Measurements from ENCODE around the gene CNKSR2. TPM values are rescaled to one million over a fixed set of nuclear protein-coding genes. Genes with fewer than 3 reads are reported as not detected.

CNKSR2 gene
- total and polyA plus RNA-seq, 4 donors = 0.55 to 3.3 (median 2.0) TPM

DNA sequence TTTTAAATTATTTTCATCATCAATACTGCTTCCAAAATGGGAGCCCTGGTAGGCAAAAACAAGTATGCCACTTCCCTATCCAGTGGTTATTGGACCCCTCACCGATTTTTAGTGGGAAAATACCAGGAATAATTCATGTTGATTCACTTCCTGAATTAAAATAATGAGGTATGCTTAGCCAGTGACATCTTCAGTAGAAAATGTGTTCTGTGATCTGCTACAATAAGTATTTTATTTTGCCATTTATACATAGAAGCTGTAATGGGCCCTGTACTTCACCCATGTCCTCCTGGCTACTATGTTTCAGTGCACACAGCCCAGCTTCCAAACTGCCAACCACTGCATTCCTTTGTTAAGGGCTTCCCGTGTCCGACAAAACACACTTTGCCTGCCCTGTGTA, 324.9 kb downstream of the CNKSR2 start:
- Histone ChIP-seq H3K27ac (ENCODE audit: low read depth in 1 of 2, low read length in 2 of 2) (no peak overlapping the region), H3K4me1 (ENCODE audit: control insufficient read depth in 4 of 4, insufficient read depth in 4 of 4, low read length in 3 of 4) (peaks cover 0 to 11% (median 6%) of the 10 kb centered on the region in 4 donors), H3K36me3 (ENCODE audit: control insufficient read depth in 4 of 4, insufficient read depth in 3 of 4, low read depth in 1 of 4, low read length in 3 of 4) (no peaks in the 10 kb centered on the region), H3K27me3 (ENCODE audit: control insufficient read depth in 4 of 4, insufficient read depth in 4 of 4, low read length in 3 of 4) (no peaks in the 10 kb centered on the region), H3K4me3 (ENCODE audit: low read depth in 1 of 3, low read length in 3 of 3) (no peak overlapping the region), H3K9me3 (ENCODE audit: control insufficient read depth in 4 of 4, low read length in 3 of 4) (no peaks in the 10 kb centered on the region), H3K9ac (ENCODE audit: low read depth in 1 of 2, low read length in 2 of 2) (no peak overlapping the region)
- WGBS = 81% methylated on average over 3 of the region's 3 CpGs
- TF ChIP-seq JUND (IDR thresholded peaks at IDR 0.05) (no peak), ATF3 (IDR thresholded peaks at IDR 0.05) (no peak), YY1 (IDR thresholded peaks at IDR 0.05) (no peak), FOXA2 (IDR thresholded peaks at IDR 0.05) (no peak), RAD21 (IDR thresholded peaks at IDR 0.05) (no peak), EGR1 (IDR thresholded peaks at IDR 0.05; ENCODE audit: low read depth in 2 of 2) (no peak), NR2F2 (IDR thresholded peaks at IDR 0.05) (no peak), REST (IDR thresholded peaks at IDR 0.05) (no peak), HNF4G (IDR thresholded peaks at IDR 0.05) (no peak)
- no peak for DNase-seq (ENCODE audit: low spot score)

GRCh38 chrX:21700275-21700674, 326.1 kb downstream of the CNKSR2 start:
- no peaks in the 10 kb centered on the region for H3K36me3 ChIP-seq (ENCODE audit: control insufficient read depth in 4 of 4, insufficient read depth in 3 of 4, low read depth in 1 of 4, low read length in 3 of 4)
- no peaks in the 10 kb centered on the region for H3K9me3 ChIP-seq (ENCODE audit: control insufficient read depth in 4 of 4, low read length in 3 of 4)
- H3K4me1 ChIP-seq (ENCODE audit: control insufficient read depth in 4 of 4, insufficient read depth in 4 of 4, low read length in 3 of 4) = peaks cover 0 to 11% (median 6%) of the 10 kb centered on the region in 4 donors
- H3K27me3 ChIP-seq (ENCODE audit: control insufficient read depth in 4 of 4, insufficient read depth in 4 of 4, low read length in 3 of 4) = no peaks in the 10 kb centered on the region
- DNase-seq (ENCODE audit: low spot score) = no peak
- 93% methylated on average over 5 of the region's 5 CpGs for WGBS
- H3K4me3 ChIP-seq (ENCODE audit: low read depth in 1 of 3, low read length in 3 of 3) = no peak overlapping the region
- no peak overlapping the region for H3K9ac ChIP-seq (ENCODE audit: low read depth in 1 of 2, low read length in 2 of 2)
- H3K27ac ChIP-seq (ENCODE audit: low read depth in 1 of 2, low read length in 2 of 2) = no peak overlapping the region
- TF ChIP-seq EGR1 (IDR thresholded peaks at IDR 0.05; ENCODE audit: low read depth in 2 of 2) (no peak), JUND (IDR thresholded peaks at IDR 0.05) (no peak), SP1 (IDR thresholded peaks at IDR 0.05) (no peak), TAF1 (conservative IDR thresholded peaks at IDR 0.05) (no peak), NR2F2 (IDR thresholded peaks at IDR 0.05) (no peak), FOXA1 (IDR thresholded peaks at IDR 0.05) (no peak), HNF4A (conservative IDR thresholded peaks at IDR 0.05) (no peak), ATF3 (IDR thresholded peaks at IDR 0.05) (no peak), CTCF (IDR thresholded peaks at IDR 0.05; ENCODE audit: low read depth, low read length, missing input control) (no peak), YY1 (IDR thresholded peaks at IDR 0.05) (no peak), RAD21 (IDR thresholded peaks at IDR 0.05) (no peak), FOXA2 (IDR thresholded peaks at IDR 0.05) (no peak), RXRA (IDR thresholded peaks at IDR 0.05) (no peak), HNF4G (IDR thresholded peaks at IDR 0.05) (no peak), GABPA (IDR thresholded peaks at IDR 0.05 in 1 of 2, conservative IDR thresholded peaks at IDR 0.05 in 1 of 2) (no peak), ZBTB33 (IDR thresholded peaks at IDR 0.05) (no peak), REST (IDR thresholded peaks at IDR 0.05) (no peak)
- TF ChIP-seq, protein P1, sequence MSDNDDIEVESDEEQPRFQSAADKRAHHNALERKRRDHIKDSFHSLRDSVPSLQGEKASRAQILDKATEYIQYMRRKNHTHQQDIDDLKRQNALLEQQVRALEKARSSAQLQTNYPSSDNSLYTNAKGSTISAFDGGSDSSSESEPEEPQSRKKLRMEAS (IDR thresholded peaks at IDR 0.05) = no peak
